Measurements from ENCODE around the gene SYNJ2. TPM values are rescaled to one million over a fixed set of nuclear protein-coding genes. Genes with fewer than 3 reads are reported as not detected.
A peak's percentile ranks its signal among the peaks of the same experiment; 100 is the strongest.

Gene SYNJ2
- polyA plus RNA-seq, 3 donors = 9.5 to 10.3 (median 10.3) TPM

GRCh38 chr6:158024566-158025297, 43.1 kb downstream of the SYNJ2 start:
- no peak for DNase-seq (ENCODE audit: low read depth in 3 of 3, low spot score in 2 of 3)

- DNase-seq (ENCODE audit: low read depth in 3 of 3, low spot score in 2 of 3) = no peak
These were observed 44.6 kb downstream of the SYNJ2 start for GRCh38 chr6:158026054-158026900.

GRCh38 chr6:158026901-158027589, 45.4 kb downstream of the SYNJ2 start:
- no peak for DNase-seq (ENCODE audit: low read depth in 3 of 3, low spot score in 2 of 3)

- no peak for DNase-seq (ENCODE audit: low read depth in 3 of 3, low spot score in 2 of 3)
These were observed 46.1 kb downstream of the SYNJ2 start for GRCh38 chr6:158027590-158028285.

DNA sequence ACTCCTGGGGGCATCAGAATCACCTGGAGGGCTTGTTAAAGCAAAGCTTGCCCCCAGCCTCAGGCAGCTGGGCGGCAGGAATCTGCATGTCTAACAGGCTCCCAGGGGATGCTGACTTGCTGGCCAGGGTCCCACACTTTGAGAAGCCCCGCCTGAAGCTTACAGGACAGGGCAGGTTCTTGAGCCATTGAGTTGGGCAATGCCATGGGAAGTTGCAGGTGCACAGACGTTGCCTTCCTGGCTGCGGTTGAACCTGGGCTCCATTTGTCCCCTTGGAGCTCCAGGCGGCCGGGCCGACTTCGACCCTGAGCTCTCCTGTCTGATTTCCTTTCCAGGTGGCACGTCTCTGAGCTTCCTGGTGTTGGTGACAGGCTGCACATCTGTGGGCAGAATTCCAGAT, 46.8 kb downstream of the SYNJ2 start:
- no peak for DNase-seq (ENCODE audit: low read depth in 3 of 3, low spot score in 2 of 3)

DNA sequence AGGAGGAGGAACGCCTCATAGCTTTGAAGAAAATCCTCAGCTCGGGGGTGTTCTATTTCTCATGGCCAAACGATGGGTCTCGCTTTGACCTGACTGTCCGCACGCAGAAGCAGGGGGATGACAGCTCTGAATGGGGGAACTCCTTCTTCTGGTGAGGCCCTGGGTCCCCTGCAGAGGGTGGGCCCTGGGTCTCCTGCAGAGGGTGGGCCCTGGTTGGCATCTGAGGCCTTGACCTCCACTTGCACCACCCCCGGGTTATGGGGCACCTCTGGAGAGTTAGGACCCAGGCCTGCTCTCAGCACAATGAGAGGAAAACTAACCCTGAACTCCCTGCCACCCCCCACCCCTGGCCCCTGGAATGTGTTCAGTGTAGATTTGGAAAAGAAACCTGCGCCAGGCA, 47.2 kb downstream of the SYNJ2 start:
- no peak for DNase-seq (ENCODE audit: low read depth in 3 of 3, low spot score in 2 of 3)

DNA sequence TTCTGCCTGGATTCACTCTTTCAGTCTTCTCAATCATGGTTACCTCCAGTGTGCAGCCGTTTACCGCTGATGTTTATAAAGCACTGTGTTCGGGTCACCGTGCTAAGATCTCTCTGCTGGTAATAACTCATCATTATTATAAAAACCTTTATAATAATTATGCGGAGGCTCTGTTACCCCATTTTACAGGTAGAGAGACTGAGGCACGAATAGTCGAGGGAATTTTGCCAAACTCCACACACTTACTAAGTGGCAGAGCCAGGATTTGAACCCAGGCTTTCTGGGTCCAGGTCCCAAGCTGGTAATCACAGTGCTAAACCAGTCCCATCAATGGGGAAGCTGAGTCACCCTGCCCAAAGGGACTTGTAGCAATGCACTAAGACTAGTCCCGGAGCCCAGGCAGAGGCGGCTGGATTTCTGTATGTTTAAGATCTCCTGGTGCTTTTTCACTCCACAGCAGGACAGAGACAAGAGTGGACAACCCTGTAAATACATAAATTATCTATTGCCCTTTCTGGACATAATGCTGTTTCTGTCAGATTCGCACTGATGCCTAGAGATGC, 48.1 kb downstream of the SYNJ2 start:
- no peak for DNase-seq (ENCODE audit: low read depth in 3 of 3, low spot score in 2 of 3)

- DNase-seq (ENCODE audit: low read depth in 3 of 3, low spot score in 2 of 3) = no peak
These were observed 49.0 kb downstream of the SYNJ2 start for GRCh38 chr6:158030380-158031300.

- DNase-seq (ENCODE audit: low read depth in 3 of 3, low spot score in 2 of 3) = peak in 1 of 3 donors; percentile 40
These were observed 50.0 kb downstream of the SYNJ2 start for GRCh38 chr6:158031381-158032353.

GRCh38 chr6:158032354-158032733, 50.7 kb downstream of the SYNJ2 start:
- no peak for DNase-seq (ENCODE audit: low read depth in 3 of 3, low spot score in 2 of 3)

GRCh38 chr6:158033077-158033750, 51.6 kb downstream of the SYNJ2 start:
- no peak for DNase-seq (ENCODE audit: low read depth in 3 of 3, low spot score in 2 of 3)

DNA sequence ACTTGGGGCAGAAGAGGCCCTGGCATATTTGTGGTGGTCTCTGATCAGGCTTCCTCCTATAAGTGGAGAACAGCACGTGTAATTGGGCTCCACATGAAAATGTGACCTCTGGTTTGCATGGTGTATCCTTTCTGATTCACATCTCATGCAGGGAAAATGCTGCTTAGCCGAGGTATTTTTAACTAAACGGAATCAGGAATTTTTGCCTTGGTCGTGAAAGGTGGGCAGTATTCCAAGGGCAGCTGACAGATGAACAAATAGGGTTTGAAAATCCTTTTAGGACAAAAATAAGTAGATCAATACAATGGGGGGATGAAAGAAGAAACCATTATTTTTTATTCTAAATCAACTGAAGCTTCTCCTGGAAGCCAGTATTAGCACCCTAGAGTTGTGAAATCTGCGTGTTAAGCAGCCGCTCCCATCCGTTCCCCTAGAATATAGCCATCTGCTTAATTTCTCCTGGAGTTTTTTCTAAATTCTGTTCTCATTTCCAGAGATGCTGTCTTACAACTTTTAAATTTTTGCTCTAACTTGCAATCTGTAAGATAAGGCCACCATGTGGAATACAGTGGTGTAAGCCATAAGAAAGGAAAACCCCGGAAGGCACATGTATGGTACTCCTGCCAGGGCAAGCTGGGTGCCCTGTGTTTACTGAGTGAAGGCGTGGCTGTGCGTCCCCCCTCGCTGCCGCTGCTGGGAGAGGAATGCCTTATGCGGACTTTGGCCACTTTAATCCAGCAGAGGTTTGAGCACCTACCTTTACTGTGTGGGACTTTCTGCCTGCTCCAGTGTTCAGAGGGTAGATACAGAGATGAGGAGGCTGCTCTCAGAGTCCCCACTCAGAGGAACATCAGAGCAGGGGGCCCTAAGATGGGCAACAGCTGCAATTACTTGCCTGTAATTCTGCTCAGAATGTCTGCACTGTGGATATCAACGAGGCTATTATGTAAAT, 52.4 kb downstream of the SYNJ2 start:
- no peak for DNase-seq (ENCODE audit: low read depth in 3 of 3, low spot score in 2 of 3)

- DNase-seq (ENCODE audit: low read depth in 3 of 3, low spot score in 2 of 3) = no peak
These were observed 54.6 kb downstream of the SYNJ2 start for GRCh38 chr6:158036261-158036660.

GRCh38 chr6:158037021-158037420, 55.4 kb downstream of the SYNJ2 start:
- DNase-seq (ENCODE audit: low read depth in 3 of 3, low spot score in 2 of 3) = no peak

GRCh38 chr6:158037771-158038170, 56.1 kb downstream of the SYNJ2 start:
- DNase-seq (ENCODE audit: low read depth in 3 of 3, low spot score in 2 of 3) = no peak

DNA sequence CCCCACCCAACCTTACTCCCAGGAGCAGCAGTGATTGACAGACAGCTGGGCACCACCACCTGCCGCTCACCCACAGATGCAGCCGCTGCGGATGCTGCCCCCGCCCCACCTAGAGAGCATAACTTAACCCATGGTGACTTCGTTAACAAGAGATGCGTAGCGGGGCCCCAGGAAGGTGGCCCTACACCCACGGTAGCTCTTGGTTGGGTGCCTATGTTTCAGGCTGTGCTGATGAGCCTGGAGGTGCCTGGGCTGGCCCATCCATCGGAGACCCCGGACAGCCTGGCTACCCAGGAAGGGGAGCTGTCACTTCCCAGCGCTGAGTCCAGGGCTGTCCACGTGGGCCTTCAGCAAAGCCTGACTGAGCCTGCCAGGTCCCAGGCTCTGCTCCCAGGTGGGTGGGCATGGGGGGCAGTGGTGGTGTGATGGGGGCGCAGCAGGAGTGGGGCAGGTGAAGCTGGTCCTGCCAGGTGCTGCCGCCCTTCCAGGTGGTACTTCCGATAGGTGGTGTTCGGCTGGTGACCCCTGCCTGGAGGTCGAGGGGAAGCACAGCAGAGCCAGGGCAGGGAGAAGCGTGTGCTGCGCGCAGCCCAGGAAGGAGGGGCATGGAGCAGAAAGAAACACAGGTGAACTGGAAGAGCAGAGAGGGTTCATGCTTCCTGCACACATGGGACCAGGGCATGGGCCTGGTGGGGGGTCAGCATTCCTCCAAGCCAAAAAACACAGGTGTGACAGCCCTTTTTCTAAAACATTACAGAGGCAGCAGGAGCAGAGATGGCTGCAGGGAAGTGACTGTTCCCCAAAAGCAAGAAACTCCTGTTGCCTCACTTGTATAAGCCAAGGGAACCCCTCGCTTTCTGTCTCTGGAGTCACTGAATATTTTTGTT, 56.9 kb downstream of the SYNJ2 start:
- no peak for DNase-seq (ENCODE audit: low read depth in 3 of 3, low spot score in 2 of 3)
